ENCODE results near the gene IGSF22. TPM values are rescaled to one million over a fixed set of nuclear protein-coding genes. Genes with fewer than 3 reads are reported as not detected.
"Not testable (repeated sequence)": the region's sequence is repeated elsewhere in the genome, so short reads cannot be mapped to it uniquely, and the experiment has no call there.

IGSF22 gene
- total and polyA plus RNA-seq, 9 of the 15 experiments (the other 6 are each of a cell fraction or from before 2014, with no cell fraction given) = not detected

GRCh38 chr11:18682466-18682865, 43.5 kb downstream of the IGSF22 start (continued):
- TF ChIP-seq EP400 (IDR thresholded peaks at IDR 0.05) (no peak), ZNF311 (CRISPR knock-in tag; IDR thresholded peaks at IDR 0.05) (no peak), RBM14 (IDR thresholded peaks at IDR 0.05; ENCODE audit: borderline replicate concordance, insufficient read depth, low read depth, low read length) (no peak), ZNF639 (CRISPR knock-in tag; conservative IDR thresholded peaks at IDR 0.05 in 1 of 2, IDR thresholded peaks at IDR 0.05 in 1 of 2) (no peak), NFE2L1 (tag; IDR thresholded peaks at IDR 0.05; ENCODE audit: borderline replicate concordance, low read depth) (no peak), HDAC1 (IDR thresholded peaks at IDR 0.05) (no peak)

- WGBS (ENCODE audit: insufficient coverage, low coverage, missing lambda C conversion rate) = 31% methylated on average over 1 of the region's 1 CpG
- BruUV-seq (replicated peaks); FAIRE-seq; H3K27me3 ChIP-seq (ENCODE audit: control insufficient read depth in 2 of 2, insufficient read depth in 2 of 2, low read length in 2 of 2); H3K79me2 ChIP-seq (ENCODE audit: control insufficient read depth, insufficient read depth, low read length); H3K4me3 ChIP-seq; H3K4me1 ChIP-seq (replicated peaks in 1 of 2; ENCODE audit: control insufficient read depth in 2 of 2, insufficient read depth in 2 of 2, low read length in 2 of 2); DNase-seq (ENCODE audit: extremely low read depth in 1 of 4, low spot score in 3 of 4); H3K27ac ChIP-seq (ENCODE audit: extremely low read depth, low read depth, low read length); H3K36me3 ChIP-seq (ENCODE audit: control insufficient read depth, insufficient read depth, low read length); in situ Hi-C loops (cut with MboI); H3K4me2 ChIP-seq (ENCODE audit: insufficient read depth, low read length); H3K9me1 ChIP-seq (ENCODE audit: control insufficient read depth, insufficient read depth, low read length); ATAC-seq; CTCF ChIA-PET (ENCODE audit: low intra/inter-chr PET ratio); H4K20me1 ChIP-seq (replicated peaks; ENCODE audit: control insufficient read depth, insufficient read depth, low read length); H3K9ac ChIP-seq (ENCODE audit: insufficient read depth in 1 of 2, low read depth in 2 of 2, low read length in 2 of 2); H3K9me3 ChIP-seq (replicated peaks; ENCODE audit: control insufficient read depth, insufficient read depth, low read depth, low read length); H2AFZ ChIP-seq (ENCODE audit: low read depth, low read length); intact Hi-C loops (cut with micrococcal nuclease): not testable (repeated sequence)
- POLR2A ChIA-PET = interaction anchor here (0.6 kb wide), 1 partner anchor 47 kb away, joined by 3 read pairs; no protein-coding TSS in a partner anchor
Observed at GRCh38 chr11:18681949-18682348, 44.0 kb downstream of the IGSF22 start.

Data from K562 (cell line).